Skeletal muscle cell (primary cell): Measurements from ENCODE around the gene CPSF3.

Source experiments
- DNase-seq: peaks from one replicate; pipeline ENCODE4 v3.0.0-alpha.2; 2010; ENCODE audit warnings: low read depth
- H3K4me3 ChIP-seq: 2 replicates; pipeline ENCODE4 v1.5.1; 2011; ENCODE audit warnings: low read depth, mild to moderate bottlenecking, control low read depth, low read length, moderate library complexity

The CPSF3 gene

DNA sequence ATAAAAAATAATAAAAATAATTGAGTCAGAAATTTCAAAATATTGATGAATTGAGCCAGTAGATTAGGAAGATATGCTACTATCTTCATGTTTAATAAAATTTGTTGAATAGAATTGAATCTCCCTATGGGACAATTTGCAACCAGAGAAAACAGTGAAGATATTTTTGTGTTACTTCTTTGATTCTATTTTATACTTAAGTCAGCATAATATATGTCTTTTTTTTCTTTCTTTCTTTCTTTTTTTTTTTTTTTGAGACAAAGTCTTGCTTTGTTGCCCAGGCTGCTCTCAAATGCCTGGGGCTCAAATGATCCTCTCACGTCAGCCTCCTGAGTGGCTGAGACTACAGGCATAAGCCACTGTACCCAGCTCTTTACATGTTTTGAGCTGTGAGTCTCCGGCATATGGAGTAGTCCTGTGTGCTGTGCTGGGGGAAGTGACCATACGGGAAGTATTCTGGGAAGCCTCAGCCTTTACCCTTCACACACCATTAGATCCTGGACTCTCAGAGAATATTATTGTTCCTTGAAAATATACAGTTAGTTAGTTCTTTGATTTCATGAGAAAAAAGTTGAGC is 37.1 kb downstream of the CPSF3 start:
- no peak overlapping the region for H3K4me3 ChIP-seq
- no peak for DNase-seq

DNA sequence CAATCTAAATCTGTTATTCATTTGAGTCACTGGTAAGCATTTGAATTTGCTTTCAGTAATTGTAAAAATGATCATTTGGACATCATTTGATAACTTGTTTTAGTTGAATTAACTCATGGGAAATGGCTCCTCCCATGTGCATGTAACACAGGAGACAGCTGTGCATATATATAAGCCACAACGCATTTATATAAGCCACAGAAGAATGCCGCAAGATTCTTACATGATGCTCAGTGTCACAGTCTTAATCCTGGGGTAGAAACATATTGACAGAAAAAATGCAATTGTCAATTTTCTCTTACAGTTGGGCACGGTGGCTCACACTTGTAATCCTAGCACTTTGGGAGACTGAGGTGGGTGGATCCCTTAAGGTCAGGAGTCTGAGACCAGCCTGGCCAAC is 37.6 kb downstream of the CPSF3 start:
- no peak overlapping the region for H3K4me3 ChIP-seq
- no peak for DNase-seq

DNA sequence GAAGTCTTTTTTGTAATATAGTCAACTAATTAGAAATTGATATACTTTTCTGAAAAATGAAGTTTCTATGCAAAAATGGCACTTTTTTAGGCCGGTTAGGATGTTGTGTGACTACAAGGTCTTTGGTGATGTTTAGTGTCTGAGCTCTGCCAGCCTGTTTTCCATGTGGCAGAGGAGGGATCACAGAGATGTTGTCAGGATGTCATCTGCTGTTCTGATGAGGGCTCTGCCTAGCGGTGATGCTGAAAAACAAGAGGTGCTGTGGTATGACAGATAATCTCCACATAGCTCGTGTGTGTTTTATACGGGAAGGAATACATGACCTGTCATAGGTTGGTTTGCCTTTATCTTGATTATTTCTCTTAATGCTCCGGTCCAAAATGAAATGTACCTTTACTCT is 38.9 kb downstream of the CPSF3 start:
- H3K4me3 ChIP-seq: no peak overlapping the region
- DNase-seq: no peak

DNA sequence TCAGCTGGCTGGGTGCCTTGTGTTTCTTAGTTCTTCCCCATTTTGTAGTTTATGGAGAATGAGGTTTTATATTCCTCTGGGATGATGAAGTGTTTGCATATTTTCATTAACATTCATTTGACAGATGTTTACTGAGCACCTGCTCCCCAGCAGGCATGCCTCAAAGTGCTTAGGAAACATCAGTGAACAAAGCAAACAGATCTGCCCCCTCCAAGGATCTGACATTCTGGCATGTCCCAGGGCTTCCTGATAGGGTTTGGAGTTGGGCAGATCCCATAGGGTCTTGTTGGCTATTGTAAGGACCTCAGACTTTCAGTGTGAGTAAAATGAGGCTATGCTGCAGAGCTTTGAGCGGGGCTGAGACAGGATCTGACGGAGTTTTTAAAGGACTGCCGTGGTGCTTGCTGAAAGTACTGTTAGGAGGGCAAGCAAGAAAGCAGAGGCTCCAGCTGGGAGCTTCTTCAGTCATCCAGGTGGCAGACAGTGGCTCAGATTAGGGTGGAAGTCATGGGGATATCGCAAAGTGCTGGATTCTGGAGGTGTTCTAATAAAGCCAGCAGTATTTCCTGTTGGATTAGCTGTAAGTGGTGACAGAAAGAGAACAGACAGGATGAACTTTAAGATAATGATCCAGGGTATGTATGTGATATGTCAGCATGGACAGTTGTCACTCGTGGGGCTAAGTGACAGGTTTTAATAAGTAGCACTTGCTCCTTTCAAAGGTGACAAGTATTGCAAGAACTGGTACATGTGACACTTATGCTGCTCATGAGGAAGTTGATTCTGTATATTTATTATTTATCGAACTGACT is 39.6 kb downstream of the CPSF3 start:
- no peak for DNase-seq
- H3K4me3 ChIP-seq: no peak overlapping the region

DNA sequence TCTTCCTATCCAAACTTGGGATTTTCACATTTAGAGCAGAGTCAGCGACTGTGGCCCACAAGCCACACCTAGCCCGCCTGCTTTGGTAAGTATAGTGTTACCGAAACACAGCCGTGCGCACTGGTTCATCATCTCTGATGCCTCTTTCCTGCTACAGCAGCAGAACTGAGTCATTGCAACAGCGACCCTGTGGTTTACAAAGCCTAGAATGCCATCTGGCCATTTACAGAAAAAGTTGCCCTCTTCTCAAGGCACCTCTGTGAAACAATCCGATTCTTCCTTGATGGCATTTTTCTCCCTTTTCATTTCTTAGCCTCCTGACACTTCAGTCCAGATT is 40.2 kb downstream of the CPSF3 start:
- DNase-seq: no peak
- H3K4me3 ChIP-seq: no peak overlapping the region

DNA sequence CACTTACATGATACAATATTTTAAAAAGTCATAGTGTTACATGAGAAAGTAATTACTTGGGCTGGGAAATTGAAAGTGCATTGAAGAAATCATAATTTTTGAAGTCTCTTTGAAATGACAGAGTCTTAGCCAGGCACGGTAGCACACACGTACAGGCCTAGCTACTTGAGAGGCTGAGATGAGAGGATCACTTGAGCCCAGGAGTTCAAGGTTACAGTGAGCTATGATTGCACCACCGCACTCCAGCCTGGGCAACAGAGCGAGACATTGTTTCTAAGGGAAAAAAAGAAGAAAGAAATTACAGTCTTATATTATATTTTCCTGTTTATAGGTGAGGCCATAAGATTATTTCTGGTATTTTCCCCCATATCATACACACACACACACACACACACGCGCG is 41.7 kb downstream of the CPSF3 start:
- no peak for DNase-seq
- H3K4me3 ChIP-seq: no peak overlapping the region

DNA sequence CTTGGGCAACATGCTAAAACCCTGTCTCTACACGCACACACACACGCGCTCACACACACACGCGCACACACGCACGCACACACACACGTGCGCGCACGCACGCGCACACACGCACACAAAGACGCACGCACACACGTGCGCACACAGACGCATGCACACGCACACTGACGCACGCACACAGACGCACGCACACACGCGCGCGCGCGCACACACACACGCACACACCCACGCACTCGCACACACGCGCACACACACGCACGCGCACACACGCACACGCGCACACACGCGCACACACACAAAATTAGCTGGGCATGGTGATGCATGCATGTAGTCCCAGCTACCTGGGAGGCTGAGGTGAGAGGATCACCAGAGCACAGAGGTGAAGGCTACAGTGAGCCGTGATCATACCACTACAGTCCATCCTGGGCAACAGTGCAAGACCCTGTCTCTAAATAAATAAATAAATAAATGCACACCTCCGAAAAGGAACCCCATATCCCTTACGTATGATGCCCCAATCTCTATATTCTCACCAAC is 42.8 kb downstream of the CPSF3 start:
- DNase-seq: no peak
- no peak overlapping the region for H3K4me3 ChIP-seq

DNA sequence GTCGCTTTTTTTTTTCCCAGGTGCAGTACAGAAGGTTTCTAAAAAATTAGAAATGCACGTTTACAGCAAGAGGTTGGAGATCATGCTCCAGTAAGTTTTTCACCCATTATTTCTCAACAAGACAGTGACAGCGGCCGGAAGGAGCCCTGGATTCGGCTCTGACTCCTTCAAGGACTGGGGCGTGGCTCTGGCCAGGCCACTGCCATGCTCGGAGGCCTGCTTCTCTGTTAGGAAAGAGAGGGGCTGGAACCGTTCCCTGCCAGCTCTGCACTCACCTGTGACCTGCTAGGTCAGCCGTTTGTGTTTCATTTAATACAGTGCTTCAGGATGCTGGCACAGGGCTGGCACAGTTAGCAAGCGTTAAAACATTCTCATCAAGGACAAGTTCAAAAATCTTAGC is 44.2 kb downstream of the CPSF3 start:
- H3K4me3 ChIP-seq: no peak overlapping the region
- DNase-seq: no peak

DNA sequence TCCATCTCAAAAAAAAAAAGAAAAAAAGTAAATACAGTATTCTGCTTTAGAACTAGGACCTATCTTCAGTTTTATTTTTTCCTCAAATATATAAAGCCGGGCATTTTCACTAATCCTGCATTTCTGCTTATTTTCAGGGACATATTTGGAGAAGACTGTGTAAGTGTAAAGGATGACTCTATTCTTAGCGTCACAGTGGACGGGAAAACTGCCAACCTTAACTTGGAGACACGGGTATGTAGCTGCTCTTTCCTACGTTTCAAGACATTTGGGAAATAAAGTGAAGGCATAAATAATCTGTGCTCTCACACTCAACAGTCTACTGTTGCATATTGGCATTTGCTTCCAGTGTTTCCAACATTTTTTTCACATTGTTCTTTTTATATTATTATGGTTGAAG is 47.8 kb downstream of the CPSF3 start:
- H3K4me3 ChIP-seq: no peak overlapping the region
- no peak for DNase-seq

DNA sequence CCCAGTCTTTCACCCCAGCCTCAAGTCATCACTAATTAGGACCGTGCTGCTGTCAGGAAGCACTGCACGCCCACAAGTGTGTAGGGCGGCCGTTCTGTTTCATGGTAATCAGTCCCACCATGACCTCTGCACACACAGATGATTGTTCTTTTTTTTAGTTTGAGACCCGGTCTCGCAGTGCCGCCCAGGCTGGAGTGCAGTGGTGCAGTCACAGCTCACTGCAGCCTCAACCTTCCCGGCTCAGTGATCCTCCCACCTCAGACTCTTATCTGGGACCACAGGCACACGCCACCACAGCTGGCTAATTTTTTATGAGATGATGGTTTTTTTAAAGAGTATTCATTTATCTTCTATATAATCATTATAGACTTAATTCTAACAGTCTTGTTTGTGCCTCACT is 49.1 kb downstream of the CPSF3 start:
- H3K4me3 ChIP-seq: no peak overlapping the region
- no peak for DNase-seq

DNA sequence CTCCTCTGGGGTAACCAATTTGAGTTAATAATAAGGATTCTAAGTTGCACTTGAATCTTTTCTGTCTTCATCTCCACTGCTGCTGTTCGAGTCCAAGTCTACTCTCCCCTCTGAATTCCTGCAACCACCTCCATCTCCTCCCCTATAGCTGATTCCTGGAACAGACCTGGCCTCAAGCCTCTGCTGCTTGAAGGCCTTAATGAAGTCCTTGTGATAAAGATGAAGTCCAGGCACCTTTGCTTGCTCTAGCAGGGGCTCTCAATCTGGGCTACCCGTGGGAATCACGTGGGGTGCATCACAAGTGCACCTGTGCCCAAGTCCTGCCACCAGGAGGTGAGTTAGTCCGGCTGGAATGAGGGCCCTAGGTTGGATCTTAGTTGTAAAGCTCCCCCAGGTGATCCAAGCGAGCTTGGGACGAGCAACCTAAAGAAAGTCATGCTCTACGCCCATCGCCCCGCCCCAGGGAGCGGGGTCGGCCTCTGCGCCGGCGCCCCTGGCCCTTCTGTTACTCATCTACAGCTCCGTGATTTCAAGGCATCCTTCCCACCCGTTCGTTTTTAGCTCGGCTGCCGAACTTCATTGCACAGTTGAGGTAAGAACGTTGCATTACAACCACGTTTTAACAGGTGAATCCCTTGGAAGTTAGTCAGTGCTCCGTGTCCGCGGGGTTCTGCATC is 50.0 kb downstream of the CPSF3 start:
- no peak for DNase-seq
- H3K4me3 ChIP-seq: peak overlapping the region; percentile 82

DNA sequence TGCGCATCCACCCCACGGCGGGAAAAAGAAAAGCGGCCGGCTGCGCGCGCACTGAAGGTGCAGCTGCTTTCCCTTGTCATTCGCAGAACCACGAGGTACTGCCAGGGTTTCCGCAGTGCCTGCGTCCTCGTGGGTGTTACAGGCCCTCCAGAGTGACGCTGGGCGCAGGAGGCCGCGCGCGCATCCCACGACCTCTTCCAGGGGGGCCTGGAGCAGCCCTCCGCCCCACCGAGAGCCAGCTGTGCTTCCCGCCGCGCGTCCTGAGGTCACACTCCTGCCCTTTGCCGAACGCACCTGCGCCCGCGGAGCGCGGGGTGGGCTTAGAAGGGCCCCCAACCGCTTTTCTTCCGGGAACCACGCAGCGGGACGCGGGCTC is 50.5 kb downstream of the CPSF3 start:
- H3K4me3 ChIP-seq: peak overlapping the region; percentile 82
- DNase-seq: no peak

DNA sequence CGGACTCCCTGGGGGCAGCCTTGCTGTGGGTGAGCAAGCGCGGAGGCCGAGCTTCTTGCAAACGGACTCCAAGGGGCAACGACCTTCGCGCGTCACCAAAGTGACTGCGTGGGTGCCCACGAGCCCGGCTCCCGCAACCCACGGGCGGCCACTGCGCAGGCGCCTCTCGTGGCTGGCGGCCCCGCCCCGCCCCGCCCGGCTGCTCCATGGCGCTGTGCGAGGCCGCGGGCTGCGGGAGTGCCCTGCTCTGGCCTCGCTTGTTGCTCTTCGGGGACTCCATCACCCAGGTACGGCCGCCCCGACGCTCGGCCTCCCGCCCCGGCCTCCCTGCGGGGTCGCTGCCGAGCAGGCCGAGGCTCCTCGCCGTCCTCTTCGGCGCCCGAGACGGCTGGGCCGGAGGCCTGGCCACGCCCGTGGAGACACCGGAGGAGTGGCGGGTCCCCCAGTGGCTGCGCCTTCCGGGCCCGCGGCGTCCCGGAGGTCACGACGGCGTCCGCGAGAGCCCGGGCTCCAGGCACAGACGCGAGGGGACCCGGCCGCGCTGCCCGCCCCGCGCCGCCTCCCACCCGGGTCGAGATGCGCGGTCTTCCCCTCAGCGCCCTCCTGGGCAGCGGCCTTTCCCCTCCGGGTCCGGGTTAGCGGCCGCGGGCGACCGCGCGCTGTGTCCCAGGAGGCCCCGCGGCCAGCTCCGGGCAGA is 51.1 kb downstream of the CPSF3 start, which contains the start of gene IAH1:
Gene IAH1, plus strand, starts transcription at position 191 of the 697 bp plus-strand sequence. Its CDS starts 16 bp downstream, at position 207.
- DNase-seq: no peak

DNA sequence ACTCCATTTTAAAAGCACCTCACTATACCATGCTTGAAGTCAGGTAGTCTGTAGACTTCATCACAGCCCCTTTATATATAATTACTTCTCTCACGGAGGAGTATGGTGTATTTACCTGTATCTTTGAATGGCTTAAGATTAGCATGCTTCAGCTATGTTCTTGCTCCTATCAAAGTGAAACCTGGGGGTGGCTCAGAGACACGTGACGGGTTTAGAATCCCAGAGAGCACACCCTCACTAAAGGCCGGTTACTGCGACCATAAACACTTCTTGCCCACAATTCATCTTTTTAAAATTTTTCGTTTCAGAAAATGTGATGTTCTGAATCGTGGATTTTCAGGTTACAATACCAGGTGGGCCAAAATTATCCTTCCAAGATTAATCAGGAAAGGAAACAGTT is 54.5 kb downstream of the CPSF3 start:
- no peak overlapping the region for H3K4me3 ChIP-seq
- DNase-seq: no peak

More for the DNA sequence above, 51.1 kb downstream of the CPSF3 start, which contains the start of gene IAH1:
- H3K4me3 ChIP-seq: peak within 1 kb of the TSS; percentile 82

DNA sequence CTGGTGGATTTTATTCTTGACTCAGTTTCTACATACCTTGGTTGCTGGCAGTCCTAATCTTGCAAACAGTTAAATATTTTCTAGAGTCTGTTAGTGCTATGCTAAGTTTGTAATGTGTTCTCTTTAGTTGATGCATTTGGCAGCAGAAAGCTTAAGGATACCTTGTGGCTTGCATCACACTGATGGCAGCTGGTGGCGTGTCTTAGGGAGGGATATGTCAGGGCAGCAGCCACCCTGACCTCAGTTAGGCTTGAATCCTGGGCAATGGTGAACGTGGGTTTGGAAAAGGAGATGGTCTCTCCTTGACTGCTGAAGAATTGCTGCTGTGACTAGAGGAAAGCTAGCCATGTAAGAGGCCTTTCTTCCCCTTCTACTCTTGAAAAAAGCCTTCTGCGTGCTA is 55.1 kb downstream of the CPSF3 start:
- H3K4me3 ChIP-seq: no peak overlapping the region
- DNase-seq: no peak

DNA sequence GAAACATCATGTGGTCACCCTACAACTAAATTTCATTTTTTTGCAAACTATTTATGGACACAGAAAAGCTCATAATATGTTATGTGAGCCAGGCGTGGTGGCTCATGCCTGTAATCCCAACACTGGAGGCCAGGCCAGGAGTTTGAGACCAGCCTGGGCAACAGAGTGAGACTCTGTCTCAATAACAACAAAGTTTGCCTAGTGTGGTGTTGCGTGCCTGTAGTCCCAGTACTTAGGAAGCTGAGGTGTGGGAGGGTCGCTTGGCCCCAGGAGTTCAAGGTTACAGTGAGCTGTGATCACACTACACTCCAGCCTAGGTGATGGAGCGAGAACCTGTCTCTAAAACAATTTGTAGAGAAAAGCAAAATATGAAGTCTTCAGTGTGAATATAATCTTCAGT is 56.7 kb downstream of the CPSF3 start:
- H3K4me3 ChIP-seq: no peak overlapping the region
- no peak for DNase-seq

DNA sequence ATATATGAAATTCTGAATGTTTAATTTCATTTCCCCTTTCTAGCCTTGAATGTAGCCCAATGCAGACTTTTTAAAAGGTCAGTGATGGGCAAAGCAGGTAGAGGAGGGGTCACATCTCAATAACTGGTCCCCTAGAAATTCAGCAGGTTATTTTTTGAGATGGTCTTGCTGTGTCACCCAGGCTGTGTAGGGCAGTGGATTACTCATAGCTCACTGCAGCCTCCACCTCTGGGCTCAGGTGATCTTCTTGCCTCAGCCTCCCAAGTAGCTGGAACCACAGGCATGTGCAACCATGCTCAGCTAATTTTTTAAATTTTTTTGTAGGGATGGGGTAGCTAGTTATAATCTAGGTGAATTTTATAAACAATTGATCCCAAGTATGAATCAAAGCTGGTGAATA is 59.7 kb downstream of the CPSF3 start:
- no peak for DNase-seq
- no peak overlapping the region for H3K4me3 ChIP-seq

DNA sequence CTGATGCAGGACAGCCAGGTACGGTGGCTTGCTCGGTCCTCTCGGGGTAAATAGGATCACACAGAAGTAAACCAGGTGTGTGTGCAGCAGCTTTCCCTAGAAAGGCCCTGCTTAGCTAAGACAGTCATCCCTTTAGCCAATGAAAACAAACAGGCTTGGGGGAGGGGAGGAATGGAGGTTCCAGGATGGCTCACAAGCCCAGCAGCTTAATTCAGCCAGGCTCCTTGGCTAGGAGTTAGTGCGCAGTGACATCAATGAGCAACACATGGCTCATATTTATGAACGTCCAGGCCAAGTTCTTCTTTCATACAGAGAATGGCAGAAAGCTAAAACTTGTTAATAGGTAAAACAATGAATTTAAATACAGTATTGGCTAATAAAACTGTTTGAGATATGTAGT is 61.1 kb downstream of the CPSF3 start:
- no peak overlapping the region for H3K4me3 ChIP-seq
- no peak for DNase-seq

DNA sequence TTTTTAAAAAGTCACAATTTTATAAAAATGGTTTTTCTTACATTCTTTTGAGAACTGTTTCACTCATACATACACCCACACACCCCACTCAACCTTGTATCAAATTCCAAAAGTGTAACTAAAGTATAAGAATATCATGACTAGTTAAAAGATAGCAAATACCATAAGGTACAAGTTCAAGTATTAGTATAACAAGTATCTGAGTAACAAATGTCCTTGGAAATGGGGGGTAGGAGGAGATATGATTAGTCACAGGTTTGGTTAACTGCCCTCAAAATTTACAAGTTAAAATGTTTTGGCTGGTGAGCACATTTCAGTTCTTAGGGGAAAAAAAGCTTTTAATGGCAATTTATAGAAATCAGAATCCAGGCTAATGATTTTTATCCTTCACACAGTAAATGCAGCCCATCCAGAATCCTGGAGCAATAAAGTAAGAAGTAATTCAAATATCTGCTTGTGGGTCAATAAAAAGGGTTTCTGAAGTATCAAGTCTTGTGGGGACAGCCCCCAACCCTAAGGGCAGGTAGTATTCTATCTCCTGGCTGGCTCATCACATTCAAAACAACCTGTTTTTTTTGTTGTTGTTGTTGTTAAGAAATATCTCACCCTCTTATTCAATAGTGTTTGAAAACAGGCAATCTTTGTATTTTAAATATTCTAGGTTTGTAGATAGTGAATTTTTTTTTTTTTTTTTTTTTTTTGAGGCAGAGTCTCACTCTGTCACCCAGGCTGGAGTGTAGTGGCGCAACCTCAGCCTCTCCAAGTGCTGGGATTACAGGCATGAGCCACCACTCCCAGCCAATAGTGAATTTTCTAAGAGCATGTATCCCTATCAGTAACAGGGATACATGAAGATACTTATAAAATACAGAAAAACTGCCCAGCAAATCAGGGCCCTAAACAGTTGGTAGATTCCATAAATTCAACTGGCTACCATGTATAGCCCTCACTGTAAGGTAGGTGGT is 65.4 kb downstream of the CPSF3 start:
- no peak for DNase-seq
- H3K4me3 ChIP-seq: no peak overlapping the region
